Astrocyte (in vitro differentiated cells and primary cell): ENCODE results near the gene XAGE2.

Experiments used
- CTCF ChIP-seq: IDR thresholded peaks from 2 replicates; pipeline ENCODE4 v1.5.1; 2011; ENCODE audit warnings: low read depth, mild to moderate bottlenecking, inconsistent platforms, low read length, moderate library complexity; ENCODE audit not compliant: insufficient read depth
- EZH2 ChIP-seq: IDR thresholded peaks from 2 replicates; pipeline ENCODE4 v1.6.1; 2012; ENCODE audit warnings: mild to moderate bottlenecking, low read length, inconsistent platforms; ENCODE audit not compliant: insufficient read depth

- TF ChIP-seq EZH2 (no peak), CTCF (no peak)
Measured at GRCh38 chrX:52353838-52354237, 15.0 kb upstream of the XAGE2 start.
